Measurements from ENCODE around the gene CD22. TPM values are rescaled to one million over a fixed set of nuclear protein-coding genes. Genes with fewer than 3 reads are reported as not detected.

The CD22 gene
- total RNA-seq, 1 experiment from 2014 or later: not detected

DNA sequence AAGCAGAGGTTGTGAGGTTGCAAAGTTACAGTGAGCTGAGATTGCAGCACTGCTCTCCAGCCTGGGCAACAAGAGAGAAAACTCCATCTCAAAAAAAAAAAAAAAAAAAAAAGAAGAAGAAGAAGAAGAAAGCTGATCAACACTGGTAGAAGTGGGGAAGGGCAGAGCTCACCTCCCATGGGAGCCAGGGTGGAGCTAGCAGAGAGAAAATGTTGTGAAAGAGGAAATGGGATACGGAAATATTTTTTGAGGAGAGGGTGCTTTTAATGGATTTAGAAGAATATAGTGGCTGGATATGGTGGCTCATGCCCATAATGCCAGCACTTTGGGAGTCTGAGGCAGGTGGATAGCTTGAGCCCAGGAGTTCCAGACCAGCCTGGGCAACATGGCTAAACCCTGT is 48.7 kb downstream of the CD22 start:
- Mint-ChIP-seq H3K27me3 (ENCODE audit: low read depth) (peaks cover 41% of the 10 kb centered on the region), H3K4me1 (peaks cover 23 to 24% of the 10 kb centered on the region in 2 experiments), H3K27ac (no peak overlapping the region), H3K36me3 (ENCODE audit: insufficient read depth in 1 of 3, low read depth in 3 of 3) (no peaks in the 10 kb centered on the region; a peak in 1 of 7 replicates), H3K4me3 (no peak overlapping the region), H3K9me3 (peaks cover 19 to 21% of the 10 kb centered on the region in 2 experiments)
- H4K5ac ChIP-seq (ENCODE audit: insufficient read length, low read depth, low read length): no peak overlapping the region
- no peak overlapping the region for H2BK12ac ChIP-seq (ENCODE audit: insufficient read length, low read depth, low read length)
- H3K14ac ChIP-seq (ENCODE audit: insufficient read depth, low read length): no peak overlapping the region
- no peak overlapping the region for H3K56ac ChIP-seq (ENCODE audit: insufficient read length, low read depth, low read length)
- H3K23me2 ChIP-seq (ENCODE audit: insufficient read length, low read depth, low read length, poor library complexity, severe bottlenecking): no peaks in the 10 kb centered on the region
- no peak for DNase-seq
- no peak overlapping the region for H2BK20ac ChIP-seq (ENCODE audit: low read depth, low read length, poor library complexity, severe bottlenecking)
- no peak overlapping the region for H4K91ac ChIP-seq (ENCODE audit: insufficient read length, low read depth, low read length)
- H2BK120ac ChIP-seq (ENCODE audit: low read depth, low read length, poor library complexity, severe bottlenecking): no peak overlapping the region
- no peak for TF ChIP-seq CTCF (conservative IDR thresholded peaks at IDR 0.05)
- H3K79me2 ChIP-seq (ENCODE audit: insufficient read depth, low read length): no peaks in the 10 kb centered on the region
- H3K9ac ChIP-seq (ENCODE audit: extremely low read depth, insufficient read length, low read length): no peak overlapping the region
- no peaks in the 10 kb centered on the region for H3K9me3 ChIP-seq (ENCODE audit: control insufficient read depth, low read depth, low read length)
- no peaks in the 10 kb centered on the region for H4K20me1 ChIP-seq (ENCODE audit: control insufficient read depth, insufficient read depth, insufficient read length)
- whole genome bisulfite sequencing (ENCODE audit: extremely low coverage, insufficient read length, low lambda C conversion rate): no CpG with 5 or more reads among the region's 1 CpG
- no peak overlapping the region for H3K27ac ChIP-seq (ENCODE audit: insufficient read length, low read depth, low read length)
- no peaks in the 10 kb centered on the region for H3K79me1 ChIP-seq (ENCODE audit: insufficient read depth, low read depth, low read length, poor library complexity, severe bottlenecking)
- H2BK15ac ChIP-seq (ENCODE audit: low read depth, low read length): no peak overlapping the region
- H2AFZ ChIP-seq (ENCODE audit: low read length): no peak overlapping the region
- H3K23ac ChIP-seq (ENCODE audit: insufficient read length, low read depth, low read length): no peak overlapping the region
- H2AK5ac ChIP-seq (ENCODE audit: insufficient read length, low read length): no peak overlapping the region
- 0 out of 2 replicates have a peak, but pooled peaks cover 2% of the 10 kb centered on the region for H3K4me1 ChIP-seq (ENCODE audit: insufficient read depth, low read length)
- no peak overlapping the region for H3K4ac ChIP-seq (ENCODE audit: low read depth, low read length)
- H2BK5ac ChIP-seq (ENCODE audit: insufficient read length, low read length): no peak overlapping the region
- H4K8ac ChIP-seq (replicated peaks; ENCODE audit: insufficient read length, low read depth, low read length): no peak overlapping the region
- H3K4me2 ChIP-seq (ENCODE audit: insufficient read depth, insufficient read length, low read length): no peak overlapping the region
- no peak overlapping the region for H3K18ac ChIP-seq (ENCODE audit: insufficient read length, low read depth, low read length)
- no peaks in the 10 kb centered on the region for H3K27me3 ChIP-seq (ENCODE audit: insufficient read depth, low read length)
- no peak overlapping the region for H3T11ph ChIP-seq (ENCODE audit: low read length)

Measured in H9 (cell line).